Stimulated activated CD4-positive, alpha-beta T cell treated with anti-CD3 and anti-CD28 coated beads, Interleukin-15, amount 100 ng/mL, for 48 hours (primary cell): Measurements from ENCODE around the gene UGT1A8.

Experiments used
- DNase-seq, 2 donors: peaks; one replicate each; pipeline ENCODE4 v3.0.0-alpha.2; 2020; ENCODE audit warnings: low read depth in 2 of 2

Gene UGT1A8

DNA sequence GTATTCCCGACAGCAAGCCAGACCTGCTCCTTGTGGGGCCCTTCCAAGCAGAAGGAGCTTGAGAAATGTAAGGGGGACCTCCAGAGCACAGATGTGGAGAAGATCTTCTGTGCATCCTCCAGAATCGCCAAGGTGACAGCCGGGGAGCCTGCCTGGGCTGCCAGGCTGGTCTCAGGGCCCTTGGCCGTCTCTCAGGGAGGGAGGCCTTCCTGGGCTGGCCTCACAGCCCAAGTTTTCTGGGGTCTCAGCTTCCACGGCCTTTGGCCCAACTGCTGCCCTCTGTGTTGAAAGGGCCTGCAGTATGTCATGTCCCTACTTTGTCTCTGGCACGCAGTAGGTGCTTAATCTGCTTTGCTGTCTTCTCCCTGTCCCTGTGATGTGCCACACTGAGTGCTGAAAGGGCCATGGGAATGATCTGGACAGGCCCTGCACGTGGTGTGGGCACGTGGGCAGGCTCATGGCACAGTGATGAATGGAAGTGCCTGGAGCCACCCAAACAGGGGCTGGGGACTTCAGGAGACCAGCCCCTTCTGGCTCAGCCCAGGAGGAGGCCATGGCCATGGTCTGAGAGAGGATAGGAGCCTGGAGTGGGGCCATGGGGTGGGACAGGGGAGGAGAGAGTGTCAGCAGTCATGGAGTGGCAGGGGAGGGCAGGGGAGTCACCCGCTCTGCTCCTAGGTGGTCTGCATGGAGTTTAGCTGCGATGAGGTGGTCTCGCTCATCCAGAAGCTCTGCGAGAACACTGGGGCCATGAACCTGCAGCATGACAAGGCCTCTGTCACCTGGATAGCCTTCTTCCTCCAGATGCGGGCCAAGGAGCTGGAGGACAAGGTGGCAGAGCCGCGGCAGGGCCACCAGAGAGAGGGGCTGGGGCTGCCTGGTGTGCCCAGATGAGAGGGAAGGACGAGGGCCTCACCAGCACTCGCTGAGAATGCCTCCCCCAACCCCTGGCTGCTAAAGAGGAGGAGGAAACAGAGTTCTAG lies 201.5 kb downstream of the UGT1A8 start:
- DNase-seq = no peak

DNA sequence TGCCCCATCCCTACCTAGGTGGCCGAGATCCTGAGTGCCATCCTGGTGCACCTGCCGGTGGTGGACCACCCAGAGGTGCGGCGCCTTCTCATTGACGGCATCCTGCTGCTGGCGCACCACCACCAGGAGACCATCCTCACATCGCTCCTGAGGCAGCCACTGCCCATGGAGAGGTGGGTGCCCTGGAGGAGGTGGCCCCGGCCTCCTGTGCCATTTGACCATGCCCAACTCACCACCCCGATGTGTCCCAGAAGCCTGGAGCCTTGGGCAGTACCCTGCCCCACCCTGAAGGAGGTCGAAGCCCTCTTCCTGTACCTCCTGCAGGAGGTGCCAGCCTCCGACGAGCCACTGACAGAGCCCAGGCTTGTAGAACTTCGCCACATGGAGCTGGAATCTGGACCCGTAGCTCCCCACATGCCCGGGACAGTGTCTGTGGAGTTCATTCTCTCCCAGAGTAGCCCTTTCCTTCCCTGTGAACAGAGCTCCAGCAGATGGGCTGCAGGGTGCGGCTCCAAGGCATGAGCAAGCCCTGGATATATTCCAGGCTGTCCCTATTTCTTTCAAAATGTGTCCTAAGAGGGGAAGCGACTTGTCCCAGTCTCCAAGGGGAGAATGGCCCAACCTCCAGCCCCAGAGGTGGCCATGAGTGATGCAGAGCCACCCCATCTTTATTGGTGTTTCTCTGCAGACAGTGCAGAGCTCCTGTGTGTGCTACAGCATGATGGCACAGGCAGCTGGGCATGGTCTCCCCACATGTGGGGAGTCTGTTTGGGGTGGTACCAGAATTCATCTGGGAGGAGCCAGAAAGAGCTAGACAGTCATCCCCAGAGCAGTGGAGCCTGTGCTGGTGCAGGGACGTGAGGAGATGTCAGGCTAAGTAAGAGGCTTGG lies 202.7 kb downstream of the UGT1A8 start:
- no peak for DNase-seq

DNA sequence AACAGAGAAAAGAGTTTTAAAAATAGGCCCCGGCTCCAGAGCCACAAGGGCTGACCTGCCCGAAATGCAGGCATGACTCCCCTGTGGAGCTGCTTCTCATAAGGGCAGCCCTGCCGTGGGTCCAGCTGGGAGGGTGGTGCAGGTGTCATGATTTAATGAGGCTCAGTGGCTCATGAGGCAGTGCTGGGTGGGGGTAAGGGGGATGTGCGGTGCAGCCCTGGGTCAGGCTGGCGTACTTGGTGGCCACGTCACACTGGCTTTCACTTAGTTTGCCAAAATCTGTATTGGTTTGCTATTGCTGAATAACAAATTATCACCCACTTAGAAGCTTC lies 203.3 kb downstream of the UGT1A8 start:
- no peak for DNase-seq

DNA sequence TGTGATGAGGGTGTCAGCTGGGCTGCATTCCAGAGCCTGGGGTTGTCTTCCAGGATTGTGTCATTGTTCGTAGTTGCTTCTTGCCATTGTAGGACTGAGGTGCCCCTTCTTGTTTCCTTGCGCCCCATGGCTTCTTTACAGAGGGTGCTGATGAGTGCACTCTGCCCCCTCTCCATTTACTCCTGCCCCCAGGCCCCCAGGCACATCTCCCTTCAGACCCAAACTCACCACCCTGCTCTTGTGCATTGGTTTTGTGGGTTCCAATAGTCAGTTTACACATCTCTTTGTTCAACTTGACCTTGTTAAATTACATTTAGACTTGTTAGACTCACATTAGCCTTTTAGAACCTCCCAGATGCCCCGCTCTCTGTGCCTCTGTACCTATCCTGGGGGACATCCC lies 203.8 kb downstream of the UGT1A8 start:
- DNase-seq = no peak

DNA sequence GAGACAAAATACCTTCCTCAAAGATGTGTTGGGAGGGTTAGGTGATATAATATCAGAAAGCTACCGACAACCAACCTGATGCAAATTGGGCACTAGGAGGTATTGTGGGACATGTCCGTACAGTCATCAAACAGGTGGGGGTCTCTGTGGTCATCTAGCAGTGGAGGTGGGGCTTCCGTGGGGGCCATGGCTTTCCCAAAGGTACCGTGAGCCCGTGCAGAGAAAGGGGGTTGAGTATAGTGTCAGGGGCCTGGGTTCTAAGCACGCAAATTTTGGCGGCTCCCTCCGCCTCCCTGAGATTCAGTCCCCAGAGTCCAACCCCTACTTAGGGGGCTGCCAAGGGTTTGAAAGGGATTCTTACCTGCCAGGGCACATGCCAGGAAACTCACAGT lies 204.3 kb downstream of the UGT1A8 start:
- DNase-seq = no peak

DNA sequence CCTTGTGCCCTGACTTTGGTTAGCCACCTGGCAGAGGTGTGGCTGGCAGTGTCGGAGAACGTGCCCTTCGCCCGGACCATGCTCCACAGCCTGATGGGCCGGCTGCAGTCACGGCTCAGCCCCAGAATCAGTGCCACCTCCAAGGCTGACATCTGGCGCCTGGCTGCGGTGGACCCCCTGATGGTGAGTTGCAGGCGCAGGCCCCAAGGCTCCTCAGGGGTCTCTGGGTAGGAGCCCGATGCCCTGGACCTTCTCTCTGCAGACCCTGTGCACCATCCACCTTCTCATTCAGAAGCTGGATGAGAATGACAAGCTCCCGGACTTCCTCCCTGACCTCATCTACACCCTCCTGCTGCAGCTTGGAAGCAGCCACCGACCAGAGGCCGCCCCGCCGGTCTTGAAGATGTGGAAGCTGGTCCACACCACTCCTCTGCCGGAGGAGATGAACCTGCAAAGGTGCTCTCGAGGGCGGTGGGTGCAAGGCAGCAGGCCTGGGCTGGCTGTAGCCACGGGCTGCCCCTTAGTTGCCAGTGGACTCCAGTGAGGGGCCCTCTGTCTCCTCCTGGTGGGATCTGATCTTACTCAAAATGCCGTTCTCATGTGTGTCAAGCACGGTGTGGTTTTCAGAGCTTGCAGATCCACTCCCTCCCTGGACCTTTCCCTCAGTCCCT lies 204.8 kb downstream of the UGT1A8 start:
- no peak for DNase-seq
